22Rv1 (cell line): Measurements from ENCODE around the gene ZBTB4.

Source experiments
- H3K27ac ChIP-seq: fragments of 450-650 bp; 2 replicates; pipeline ENCODE4 v1.5.1; 2017
- ZFX ChIP-seq: fragments of 450-650 bp; IDR thresholded peaks from 2 replicates; pipeline ENCODE4 v1.6.1; 2017; ENCODE audit warnings: antibody characterized with exemption, borderline replicate concordance
- TF ChIP-seq, protein P1 (sequence below): fragments of 450-650 bp; IDR thresholded peaks from 2 replicates; pipeline ENCODE4 v1.5.1; 2017; ENCODE audit warnings: mild to moderate bottlenecking

The ZBTB4 gene

DNA sequence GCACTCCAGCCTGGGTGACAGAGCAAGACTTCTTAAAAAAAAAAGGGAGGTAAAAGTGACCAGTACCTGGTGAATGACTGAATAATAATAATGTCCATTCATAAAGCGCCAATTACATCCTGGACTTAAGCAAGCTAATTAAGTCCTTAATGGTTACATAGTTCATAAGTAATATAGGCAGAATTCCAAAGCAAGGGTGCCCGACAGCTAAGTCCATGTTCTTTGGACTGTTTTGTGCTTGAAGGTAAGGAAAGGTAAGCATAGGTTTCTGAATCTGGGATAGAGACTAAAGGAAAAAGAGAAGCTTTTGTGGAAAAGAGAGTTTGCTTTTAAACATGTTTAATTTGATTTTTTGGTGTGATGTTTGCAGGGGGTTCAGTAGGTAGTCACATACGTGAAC lies 14.5 kb upstream of the ZBTB4 start:
- no peak overlapping the region for H3K27ac ChIP-seq
- TF ChIP-seq, protein P1, sequence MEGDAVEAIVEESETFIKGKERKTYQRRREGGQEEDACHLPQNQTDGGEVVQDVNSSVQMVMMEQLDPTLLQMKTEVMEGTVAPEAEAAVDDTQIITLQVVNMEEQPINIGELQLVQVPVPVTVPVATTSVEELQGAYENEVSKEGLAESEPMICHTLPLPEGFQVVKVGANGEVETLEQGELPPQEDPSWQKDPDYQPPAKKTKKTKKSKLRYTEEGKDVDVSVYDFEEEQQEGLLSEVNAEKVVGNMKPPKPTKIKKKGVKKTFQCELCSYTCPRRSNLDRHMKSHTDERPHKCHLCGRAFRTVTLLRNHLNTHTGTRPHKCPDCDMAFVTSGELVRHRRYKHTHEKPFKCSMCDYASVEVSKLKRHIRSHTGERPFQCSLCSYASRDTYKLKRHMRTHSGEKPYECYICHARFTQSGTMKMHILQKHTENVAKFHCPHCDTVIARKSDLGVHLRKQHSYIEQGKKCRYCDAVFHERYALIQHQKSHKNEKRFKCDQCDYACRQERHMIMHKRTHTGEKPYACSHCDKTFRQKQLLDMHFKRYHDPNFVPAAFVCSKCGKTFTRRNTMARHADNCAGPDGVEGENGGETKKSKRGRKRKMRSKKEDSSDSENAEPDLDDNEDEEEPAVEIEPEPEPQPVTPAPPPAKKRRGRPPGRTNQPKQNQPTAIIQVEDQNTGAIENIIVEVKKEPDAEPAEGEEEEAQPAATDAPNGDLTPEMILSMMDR: no peak
- no peak for TF ChIP-seq ZFX

DNA sequence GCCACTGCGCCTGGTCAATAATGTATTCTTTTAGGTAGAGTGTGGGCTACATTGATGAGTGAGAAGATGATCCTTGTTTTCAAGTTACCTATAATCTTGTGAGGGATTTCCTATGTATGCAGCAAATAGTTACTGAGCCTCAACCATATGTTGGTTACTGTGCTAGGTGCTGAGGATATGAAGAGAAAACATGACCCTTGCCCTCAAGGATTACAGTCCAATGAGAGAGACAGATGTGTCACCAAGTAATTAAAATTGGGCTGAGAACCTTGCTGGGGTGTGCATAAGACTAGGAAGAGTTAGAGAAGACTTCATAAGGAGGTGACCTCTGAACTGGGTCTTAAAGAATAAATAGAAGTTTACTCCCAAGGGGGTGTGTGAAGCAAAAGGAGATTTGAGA lies 12.2 kb upstream of the ZBTB4 start:
- H3K27ac ChIP-seq: peak overlapping the region; percentile 15; the same call in 1 of the 2 replicates
- TF ChIP-seq, protein P1: no peak
- TF ChIP-seq ZFX: no peak

DNA sequence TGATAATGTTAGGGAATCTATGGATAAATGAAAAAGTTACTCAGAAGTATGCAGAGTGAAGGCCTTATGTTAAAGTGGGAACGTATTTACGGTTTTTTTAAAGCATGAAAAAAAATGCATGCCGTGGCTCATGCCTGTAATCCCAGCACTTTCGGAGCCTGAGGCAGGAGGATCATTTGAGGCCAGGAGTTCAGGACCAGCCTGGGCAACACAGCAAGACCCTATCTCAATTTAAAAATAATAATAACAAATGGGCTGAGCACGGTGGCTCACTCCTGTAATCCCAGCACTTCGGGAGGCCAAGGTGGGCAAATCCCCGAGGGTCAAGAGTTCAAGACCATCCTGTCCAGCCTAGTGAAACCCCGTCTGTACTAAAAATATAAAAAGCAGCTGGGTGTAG lies 10.7 kb upstream of the ZBTB4 start:
- no peak for TF ChIP-seq ZFX
- TF ChIP-seq, protein P1: no peak
- no peak overlapping the region for H3K27ac ChIP-seq

DNA sequence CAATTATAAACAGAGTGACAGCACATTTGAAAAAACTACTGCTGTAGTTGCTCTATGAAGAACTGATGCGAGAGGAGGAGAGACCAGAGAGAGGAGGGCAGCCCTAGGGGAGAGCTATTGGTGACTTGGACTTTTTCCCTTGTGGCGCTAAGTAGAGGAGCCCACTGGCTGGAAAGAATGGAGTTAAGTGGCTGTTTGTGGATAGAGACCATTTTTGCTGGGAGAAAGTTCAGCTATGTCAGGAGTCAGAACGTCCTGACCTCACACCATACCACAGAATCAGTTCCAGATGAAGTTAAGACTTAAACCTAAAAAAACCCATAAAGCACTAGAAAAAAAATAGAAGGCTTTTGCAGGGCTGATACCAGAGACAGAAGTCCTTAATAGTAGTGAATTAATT lies 6.8 kb upstream of the ZBTB4 start:
- peak overlapping the region; percentile 97; the same call in 1 of the 2 replicates for H3K27ac ChIP-seq
- TF ChIP-seq, protein P1: no peak
- TF ChIP-seq ZFX: no peak

DNA sequence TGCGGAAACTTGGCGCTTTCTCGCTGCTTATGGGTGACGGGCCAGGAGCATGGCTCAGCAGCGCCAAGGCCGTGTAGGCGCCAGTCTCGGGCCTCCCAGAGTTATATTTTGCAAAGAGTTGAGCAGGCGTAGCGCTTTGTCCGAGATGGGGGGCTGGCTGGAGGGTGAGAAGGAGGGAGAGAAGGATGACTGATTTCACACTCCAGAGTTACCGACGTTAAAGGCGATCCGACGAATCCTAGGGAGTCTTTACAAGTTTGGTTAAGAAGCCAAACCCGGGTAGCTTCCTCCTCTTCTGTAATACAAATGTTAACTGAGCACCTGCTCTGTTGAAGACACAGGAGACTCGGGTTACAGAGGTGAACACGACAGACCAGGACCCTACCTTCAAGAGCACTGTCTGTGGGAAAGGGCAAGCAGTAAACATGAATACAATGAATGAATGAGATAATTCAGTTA lies 5.5 kb upstream of the ZBTB4 start:
- TF ChIP-seq ZFX: no peak
- TF ChIP-seq, protein P1: 0 out of 2 replicates have a peak, but pooled peaks have one; percentile 34
- peak overlapping the region; percentile 97 for H3K27ac ChIP-seq

DNA sequence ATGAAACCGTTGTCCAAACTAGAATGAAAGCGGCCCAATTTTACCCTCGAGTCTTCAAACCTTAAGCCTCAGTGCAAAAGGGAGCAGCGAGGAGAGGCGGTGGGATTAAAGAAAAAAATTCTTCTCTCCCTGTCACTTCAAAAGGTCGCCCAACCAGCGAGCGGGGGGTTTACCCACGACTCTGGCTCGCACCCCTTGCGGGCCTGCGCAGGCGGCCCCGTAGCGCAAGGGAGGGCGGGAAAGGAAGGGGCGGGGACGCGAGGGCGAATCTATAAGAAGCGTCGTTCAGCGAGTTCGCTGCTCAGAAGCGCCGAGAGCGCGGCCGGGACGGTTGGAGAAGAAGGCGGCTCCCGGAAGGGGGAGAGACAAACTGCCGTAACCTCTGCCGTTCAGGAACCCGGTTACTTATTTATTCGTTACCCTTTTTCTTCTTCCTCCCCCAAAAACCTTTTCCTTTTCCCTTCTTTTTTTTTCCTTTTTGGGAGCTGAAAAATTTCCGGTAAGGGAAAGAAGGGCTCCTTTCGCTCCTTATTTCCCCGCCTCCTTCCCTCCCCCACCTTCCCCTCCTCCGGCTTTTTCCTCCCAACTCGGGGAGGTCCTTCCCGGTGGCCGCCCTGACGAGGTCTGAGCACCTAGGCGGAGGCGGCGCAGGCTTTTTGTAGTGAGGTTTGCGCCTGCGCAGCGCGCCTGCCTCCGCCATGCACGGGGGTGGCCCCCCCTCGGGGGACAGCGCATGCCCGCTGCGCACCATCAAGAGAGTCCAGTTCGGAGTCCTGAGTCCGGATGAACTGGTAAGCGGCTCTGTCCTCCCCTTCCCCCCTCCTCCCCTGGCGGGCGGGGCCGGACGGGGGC lies 4.9 kb upstream of the ZBTB4 start, which contains the start of gene POLR2A:
TSS of gene POLR2A (plus strand) at position 300 of the 852 bp plus-strand sequence.
- H3K27ac ChIP-seq: peak within 1 kb of the TSS; percentile 97
- TF ChIP-seq, protein P1: no peak
- TF ChIP-seq ZFX: no peak
